CD4-positive, alpha-beta T cell treated with Interleukin-15 for 4 hours (primary cell): Measurements from ENCODE around the gene MTNR1B.
A peak's percentile ranks its signal among the peaks of the same experiment; 100 is the strongest.

ENCODE experiments used
- DNase-seq: peaks from one replicate; pipeline ENCODE4 v3.0.0-alpha.2; 2020; ENCODE audit warnings: low spot score

The MTNR1B gene

DNA sequence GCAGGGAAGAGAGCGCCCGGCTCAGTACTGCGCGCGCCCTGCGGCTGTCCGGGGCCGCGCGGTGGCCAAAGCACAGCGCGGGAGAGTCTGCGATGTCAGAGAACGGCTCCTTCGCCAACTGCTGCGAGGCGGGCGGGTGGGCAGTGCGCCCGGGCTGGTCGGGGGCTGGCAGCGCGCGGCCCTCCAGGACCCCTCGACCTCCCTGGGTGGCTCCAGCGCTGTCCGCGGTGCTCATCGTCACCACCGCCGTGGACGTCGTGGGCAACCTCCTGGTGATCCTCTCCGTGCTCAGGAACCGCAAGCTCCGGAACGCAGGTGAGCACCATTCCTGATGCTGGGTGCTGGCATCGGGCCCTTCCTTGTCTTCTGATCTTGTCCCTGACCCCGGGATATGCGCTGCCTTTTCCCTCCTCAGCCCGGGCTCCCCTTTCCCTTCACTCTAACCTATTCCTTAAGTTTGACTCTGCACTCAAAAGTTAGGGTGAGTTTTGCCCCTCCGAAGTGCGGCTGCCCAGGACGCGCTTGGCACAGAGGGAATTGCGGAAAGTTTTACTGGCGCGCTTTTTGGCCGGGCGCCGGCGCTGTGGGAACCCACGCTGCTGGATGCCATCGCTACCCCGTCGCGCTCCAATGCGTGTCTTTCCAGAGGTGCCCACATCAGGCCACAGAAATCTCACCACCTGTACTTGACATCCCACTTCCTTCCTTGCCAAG, at the start of gene MTNR1B:
TSS of gene MTNR1B (plus strand) at position 18 of the 714 bp plus-strand sequence. CDS start at position 93, 75 bp downstream.
- no peak for DNase-seq

DNA sequence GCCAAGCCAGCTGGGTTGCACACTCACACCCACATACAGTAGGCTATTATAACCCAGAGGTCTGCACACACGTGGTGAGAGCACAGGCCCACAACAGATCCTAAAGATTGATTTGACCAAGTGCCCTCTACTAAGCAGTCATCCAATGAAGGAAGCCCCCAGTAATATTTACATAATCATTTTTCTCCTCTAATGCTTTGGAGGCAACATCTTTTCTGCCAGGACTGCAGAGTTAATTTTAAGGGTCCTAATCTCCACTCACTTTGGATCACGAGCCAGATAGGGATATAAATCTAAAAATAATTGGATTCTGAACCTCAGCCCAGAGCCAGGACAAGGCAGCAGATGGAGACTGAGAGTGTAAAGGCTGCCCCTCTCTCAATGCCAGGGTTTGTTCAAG, 49.1 kb upstream of the MTNR1B start:
- DNase-seq: no peak

DNA sequence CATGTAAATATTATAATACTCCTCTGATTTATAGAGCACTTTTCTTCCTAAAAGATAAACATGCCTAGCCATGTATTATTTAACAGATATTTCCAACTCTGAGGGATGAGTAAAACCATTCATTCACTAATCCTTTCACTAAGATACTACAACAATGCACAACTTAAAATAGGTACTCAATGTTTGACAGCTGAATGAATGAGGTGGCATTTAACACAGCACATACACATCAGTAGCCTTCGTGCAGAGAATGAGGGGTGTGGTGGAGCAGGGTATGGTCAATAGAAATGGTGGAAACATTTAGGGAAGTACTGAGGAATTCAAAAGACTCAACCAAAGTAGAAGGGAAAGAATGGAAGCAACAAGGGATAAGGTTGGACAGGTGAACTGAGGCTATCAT, 46.7 kb upstream of the MTNR1B start:
- DNase-seq: no peak

DNA sequence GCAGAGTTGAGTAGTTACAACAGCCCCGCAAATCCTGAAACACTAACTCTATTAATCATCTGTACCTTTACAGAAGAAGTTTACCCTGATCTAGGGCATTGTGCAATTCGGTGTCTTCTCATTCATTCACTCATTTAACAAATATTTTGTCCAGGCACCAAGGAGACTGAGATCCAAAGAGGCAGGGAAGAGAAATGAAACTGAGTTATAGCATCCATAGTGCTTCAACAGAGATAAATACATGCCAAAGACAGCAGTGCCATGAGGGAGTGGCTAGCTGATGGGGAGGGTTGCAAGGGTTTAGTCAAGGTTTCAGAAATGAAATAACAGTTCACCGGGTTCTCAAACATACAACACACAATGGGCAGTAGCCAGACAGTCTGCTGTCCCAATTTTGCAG, 40.2 kb upstream of the MTNR1B start:
- DNase-seq: no peak

- DNase-seq: no peak
Measured at GRCh38 chr11:92929653-92930052, 39.8 kb upstream of the MTNR1B start.

DNA sequence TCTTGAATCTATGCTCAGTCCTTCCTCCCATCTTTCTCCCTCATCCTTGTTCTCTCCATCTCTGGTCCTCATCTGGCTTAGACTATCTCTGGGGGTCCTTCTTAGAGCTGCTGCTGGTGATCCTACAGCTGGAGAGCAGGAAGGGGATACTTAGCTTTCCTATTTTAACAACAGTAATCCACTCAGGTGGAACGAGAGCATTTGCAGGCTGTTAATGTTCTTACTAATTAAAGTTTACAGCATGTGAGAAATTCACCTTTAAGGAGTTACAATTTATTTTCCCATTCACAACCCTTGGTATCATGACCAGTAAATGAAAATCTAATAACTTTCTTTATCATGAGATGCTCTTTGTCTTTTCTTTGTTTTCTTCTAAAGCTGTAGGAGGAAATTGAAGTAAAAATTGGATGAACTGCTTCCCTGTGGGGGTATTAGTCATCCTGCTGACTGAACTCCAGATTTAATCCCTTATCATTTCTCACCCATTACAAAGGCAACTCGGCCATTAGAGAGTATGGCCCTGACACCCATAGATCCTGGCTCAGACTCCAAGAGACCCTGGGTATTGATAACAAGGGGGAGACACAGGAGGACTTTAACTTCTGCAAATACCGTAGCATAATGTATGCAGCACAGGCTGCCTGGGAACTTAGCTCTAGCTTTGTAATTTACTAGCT, 37.6 kb upstream of the MTNR1B start:
- DNase-seq: no peak

DNA sequence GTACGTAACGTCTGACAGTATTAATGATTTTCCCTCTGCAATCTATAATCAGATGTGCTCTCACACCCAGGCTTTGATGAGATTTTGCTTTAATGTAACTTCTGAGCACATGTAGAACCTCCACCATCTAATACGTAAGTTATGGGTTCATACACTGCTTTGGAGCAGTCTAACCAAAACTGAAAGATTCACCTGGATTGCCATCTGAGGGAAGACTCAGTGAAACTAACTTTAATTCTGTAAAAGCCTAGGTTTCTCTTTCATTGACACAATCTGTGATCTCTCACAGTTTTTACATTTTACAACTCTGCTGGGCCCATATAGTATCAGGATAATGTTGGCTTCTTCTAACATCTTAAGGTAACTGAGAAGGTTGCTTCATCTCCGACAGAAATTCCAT, 30.1 kb upstream of the MTNR1B start:
- DNase-seq: no peak

DNA sequence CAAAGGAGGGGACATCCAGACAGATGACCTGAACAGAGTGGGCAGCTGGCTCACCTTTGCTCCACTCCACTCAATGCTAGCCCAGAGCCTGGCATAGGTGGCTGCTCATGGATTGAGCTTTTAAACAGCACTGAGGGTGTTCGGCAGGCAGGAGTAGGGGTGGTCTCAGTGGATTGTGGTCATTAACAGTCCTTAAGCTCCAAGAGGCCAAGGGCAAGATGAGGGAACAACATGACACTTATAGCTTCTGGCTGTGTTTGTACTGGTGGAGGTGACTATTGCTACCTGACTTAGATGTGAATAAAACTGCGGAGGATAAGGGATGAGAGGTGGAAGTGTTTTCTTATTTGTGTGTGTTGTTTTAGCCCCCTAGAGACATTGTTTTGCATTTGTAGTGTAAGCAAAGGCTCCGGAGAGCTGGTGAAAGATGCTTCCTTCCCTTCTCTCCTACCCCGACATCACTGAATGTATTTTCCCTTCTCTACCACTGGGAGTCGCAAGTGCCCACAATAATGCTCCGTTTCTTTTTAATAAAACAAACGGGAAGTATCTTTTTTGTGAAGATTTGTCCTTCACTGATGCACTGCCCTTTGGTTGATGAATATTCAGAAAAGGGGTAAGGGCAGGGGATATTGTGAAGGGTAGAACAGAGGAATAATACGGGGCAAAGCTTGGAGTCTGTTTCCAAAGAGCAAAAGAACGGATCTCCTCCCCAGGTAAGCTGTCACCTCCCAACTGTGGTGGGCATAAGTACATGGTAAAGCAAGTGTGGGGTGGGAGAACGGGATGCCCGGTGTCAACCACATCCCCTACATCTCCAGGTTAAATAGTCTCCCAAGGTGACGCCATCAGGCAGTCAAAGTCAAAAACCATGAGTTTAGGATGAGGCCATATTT, 27.5 kb upstream of the MTNR1B start:
- peak; percentile 3 for DNase-seq

DNA sequence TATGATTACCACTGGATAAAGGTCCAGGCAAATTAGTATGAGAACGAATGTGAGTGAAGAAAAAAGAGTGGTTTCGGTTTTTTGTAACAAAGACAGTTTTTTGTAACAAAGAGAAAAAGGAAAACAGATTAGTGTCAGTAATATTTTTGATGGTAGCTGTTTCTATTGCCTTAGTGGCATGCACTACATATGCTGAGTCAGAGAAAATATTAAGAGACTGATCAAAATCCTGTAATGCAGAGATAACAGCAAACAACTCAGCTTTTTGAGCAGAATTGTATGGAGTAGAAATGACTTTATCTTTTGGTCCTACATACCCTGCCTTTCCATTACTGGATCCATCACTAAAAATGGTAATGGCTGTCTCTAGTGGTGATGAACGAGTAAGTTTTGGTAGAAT, 22.7 kb upstream of the MTNR1B start:
- no peak for DNase-seq

DNA sequence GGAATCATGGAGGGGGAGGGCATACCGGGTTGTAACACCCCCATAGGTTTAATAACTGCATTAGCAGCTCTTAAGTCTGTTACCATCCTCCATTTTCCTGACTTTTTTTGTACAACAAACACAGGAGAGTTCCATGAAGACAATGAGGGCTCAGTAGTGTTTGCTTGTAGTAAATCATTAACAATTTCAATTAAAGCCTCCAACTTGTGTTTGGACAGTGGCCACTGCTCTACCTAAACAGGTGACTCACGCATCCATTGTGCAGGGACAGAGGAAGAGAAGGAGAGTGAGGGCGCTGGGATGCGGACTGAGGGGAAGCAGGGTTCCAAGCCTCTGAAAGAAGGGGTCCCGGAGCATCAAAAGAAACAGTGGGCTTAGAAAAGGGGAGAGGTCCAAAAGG, 21.3 kb upstream of the MTNR1B start:
- DNase-seq: no peak

DNA sequence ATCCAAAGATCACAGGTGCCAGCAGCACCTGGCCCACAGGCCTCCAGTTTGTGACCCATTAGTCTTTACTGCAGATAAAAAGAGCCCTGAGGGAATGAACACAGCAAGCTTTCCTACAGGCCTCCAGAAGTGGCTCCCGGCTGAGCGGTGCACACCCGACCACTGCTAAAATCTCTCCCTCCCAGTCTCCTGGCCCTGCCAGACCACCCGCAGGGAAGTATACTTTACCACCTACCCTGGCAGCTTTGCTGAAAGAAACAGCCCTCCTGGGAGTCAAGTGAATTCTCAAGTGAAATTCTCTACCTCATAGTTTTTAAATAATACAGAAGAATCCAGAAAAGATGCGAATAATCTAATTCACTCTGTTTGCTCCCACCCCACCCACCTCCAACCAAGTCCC, 15.4 kb upstream of the MTNR1B start:
- no peak for DNase-seq

- DNase-seq: no peak
Measured at GRCh38 chr11:92955860-92956259, 13.6 kb upstream of the MTNR1B start.

GRCh38 chr11:92960886-92961285, 8.6 kb upstream of the MTNR1B start:
- no peak for DNase-seq

- no peak for DNase-seq
Measured at GRCh38 chr11:92962446-92962845, 7.0 kb upstream of the MTNR1B start.

- DNase-seq: no peak
Measured at GRCh38 chr11:92964471-92964870, 5.0 kb upstream of the MTNR1B start.

GRCh38 chr11:92965196-92965595, 4.3 kb upstream of the MTNR1B start:
- no peak for DNase-seq

GRCh38 chr11:92967178-92967577, 2.3 kb upstream of the MTNR1B start:
- no peak for DNase-seq

DNA sequence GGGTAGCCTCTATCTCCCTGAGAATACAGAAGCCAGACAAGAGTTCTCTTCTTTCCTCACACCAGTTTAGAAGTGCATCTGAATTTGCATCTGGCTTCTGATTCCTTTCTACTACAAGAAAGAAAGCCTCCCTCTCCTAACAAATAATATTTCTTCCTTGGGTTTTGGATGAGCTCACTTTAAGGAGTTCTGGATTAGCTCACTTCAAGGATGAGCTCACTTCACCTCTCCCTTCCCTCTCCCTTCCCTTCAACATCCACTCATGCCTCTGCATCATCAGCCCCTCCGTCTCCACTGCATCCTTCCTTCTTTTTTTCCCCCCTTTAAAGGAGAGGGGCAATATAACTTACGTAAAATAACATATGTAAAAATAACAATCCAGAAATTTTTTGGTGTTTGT, 1.6 kb upstream of the MTNR1B start:
- no peak for DNase-seq

DNA sequence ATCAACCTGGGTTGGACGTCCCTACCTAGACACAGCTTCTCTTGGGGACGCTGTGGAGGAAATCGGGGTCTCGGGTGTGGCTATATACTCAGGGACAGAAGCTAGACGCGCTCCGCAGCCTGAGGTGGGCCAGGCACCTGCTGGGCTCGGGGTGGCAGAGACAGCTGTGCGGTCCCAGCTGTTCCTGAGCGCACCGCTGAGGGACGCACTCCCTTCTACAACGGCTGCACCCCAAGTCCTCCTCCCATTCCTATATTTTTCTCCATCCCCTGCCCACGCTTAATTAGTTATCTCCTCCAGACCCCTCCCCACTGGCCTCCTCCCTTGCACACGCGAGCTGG, 188 bp upstream of the MTNR1B start:
- no peak for DNase-seq

DNA sequence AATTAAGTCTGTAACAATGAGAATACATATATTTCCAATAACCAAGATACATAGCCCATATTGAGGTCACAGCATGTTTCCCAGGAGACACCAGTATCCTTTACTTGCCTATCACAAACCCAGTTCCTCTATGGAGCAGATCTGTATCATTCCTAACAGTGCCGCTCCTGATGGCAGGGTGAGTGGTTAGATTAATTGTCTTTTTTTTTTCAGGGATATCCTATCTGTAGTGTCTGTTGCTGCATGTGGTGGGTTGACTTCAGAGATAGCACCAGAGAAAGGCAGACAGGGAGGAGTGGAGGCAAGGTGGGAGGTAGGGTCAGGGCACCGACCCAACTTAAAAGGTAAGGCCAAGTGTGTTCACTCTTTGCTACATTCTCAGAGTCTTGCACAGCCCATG, 2.8 kb downstream of the MTNR1B start:
- DNase-seq: no peak

DNA sequence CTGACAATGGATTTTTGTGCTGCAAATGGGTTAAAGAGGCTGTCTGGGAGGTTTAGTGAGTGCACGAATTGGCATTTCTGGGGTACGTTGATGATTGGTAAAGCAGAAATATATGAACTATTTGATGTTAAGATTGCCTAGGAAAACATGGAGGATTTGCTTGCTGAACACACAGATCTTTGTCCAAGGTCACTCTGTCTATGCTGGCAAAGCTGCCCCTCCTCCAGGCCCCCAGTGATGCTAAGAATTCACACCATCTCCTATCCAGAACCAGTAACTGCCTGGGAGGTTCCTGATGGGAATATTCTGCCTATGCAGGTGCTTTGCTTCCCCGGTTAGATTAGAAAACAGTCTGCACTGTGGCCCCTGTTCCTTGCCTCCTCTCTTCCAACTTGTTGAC, 5.8 kb downstream of the MTNR1B start:
- no peak for DNase-seq

GRCh38 chr11:92976681-92977080, 7.2 kb downstream of the MTNR1B start:
- DNase-seq: no peak

GRCh38 chr11:92977401-92977800, 8.0 kb downstream of the MTNR1B start:
- DNase-seq: no peak
